GM18909 (cell line): ENCODE results near the gene KRTAP10-1.
"Not testable (repeated sequence)": the region's sequence is repeated elsewhere in the genome, so short reads cannot be mapped to it uniquely, and the experiment has no call there.

Source experiments
- ATAC-seq: cut with Tn5 transposase; IDR thresholded peaks from one replicate; pipeline ENCODE4 v1.9.1; 2021; ENCODE audit warnings: mild to moderate bottlenecking; ENCODE audit not compliant: unreplicated experiment, poor library complexity

The KRTAP10-1 gene, protein sequence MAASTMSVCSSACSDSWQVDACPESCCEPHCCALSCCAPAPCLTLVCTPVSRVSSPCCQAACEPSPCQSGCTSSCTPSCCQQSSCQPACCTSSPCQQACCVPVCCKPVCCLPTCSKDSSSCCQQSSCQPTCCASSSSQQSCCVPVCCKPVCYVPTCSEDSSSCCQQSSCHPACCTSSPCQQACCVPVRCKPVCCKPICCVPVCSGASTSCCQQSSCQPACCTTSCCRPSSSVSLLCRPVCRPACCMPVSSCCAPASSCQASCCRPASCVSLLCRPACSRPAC

DNA sequence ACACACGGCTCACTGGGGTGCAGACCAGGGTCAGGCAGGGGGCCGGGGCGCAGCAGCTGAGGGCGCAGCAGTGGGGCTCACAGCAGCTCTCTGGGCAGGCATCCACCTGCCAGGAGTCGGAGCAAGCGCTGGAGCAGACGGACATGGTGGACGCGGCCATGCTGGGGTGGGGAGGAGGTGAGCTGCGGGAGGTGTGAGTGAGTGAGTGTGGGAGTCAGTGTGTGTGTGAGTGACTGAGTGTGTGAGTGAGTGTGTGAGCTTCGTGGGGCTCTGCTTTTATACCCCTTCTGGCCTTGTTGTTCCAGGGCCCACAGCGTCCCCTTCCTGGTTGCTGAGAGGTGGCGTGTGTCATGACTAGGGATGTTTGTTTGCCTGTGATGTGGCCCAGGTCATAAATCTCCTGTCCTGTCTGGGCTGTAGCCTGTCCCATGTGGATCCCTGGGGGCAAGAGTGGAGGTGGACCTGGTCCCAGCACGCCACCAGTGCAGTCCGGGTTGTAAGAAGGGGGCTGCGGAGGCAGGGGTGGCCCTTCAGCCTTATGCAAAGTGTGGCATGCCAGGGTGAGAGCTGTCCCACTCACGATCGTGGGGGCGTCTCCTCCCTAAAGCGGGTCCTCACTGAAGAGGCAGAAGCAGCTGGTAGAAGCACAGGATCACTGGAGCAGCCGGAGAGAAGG lies at the start of gene KRTAP10-1:
Gene KRTAP10-1, minus strand, starts transcription at position 205 of the 676 bp plus-strand sequence. Its CDS starts 45 bp downstream, at position 160.
- no peak for ATAC-seq

DNA sequence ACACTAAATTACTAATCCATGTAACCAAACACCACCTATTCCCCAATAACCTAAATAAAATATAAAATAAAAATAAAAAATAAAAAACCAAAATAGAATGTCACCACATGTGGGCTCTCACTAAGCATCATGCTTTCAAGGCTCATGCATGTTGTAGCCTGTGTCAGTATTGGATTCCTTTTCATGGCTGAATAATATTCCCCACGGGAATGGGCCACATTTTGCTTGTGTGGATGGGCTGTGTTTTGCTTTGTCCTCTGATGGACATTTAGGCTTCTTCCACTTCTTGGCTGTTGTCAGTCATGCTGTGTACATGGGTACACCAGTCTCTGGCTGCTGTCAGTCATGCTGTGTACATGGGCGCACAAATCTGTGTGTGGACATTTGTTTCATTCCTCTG lies 49.1 kb upstream of the KRTAP10-1 start:
- ATAC-seq = no peak

DNA sequence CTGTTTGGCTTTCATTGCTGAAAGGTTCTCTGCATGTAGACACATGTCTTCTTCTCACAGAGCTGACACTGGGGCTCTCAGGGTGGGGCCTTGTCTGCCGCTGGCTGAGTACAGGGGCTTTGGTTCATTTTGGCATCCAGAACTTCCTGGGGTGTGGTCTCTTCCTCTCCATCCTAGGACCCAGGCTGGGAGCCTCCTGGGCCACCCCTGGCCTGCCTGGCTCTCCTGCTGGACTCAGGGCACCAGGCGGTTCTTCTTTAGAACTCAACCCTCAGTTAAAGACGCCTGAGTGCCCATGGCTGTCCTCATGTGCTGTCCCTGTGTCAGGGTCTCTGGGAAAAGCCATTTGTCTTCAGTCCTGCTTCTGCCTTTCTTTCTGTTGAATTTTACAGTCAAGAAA lies 45.9 kb upstream of the KRTAP10-1 start:
- ATAC-seq = no peak

DNA sequence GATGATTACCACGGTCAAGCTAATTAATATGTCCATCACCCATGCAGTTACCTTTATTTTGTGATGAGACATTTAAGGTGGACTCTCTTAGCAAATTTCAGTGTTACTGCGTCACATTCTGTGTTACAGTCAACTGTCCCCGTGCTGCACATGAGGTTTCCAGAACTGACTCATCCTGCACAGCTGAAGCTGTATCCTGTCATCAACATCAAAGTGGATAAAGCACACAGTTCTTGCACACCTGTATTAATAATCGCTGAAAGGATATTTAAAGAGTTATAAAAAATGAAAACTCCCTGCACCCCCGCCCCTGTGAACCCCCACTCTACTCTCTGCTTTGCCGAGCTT lies 43.8 kb upstream of the KRTAP10-1 start:
- ATAC-seq = no peak

DNA sequence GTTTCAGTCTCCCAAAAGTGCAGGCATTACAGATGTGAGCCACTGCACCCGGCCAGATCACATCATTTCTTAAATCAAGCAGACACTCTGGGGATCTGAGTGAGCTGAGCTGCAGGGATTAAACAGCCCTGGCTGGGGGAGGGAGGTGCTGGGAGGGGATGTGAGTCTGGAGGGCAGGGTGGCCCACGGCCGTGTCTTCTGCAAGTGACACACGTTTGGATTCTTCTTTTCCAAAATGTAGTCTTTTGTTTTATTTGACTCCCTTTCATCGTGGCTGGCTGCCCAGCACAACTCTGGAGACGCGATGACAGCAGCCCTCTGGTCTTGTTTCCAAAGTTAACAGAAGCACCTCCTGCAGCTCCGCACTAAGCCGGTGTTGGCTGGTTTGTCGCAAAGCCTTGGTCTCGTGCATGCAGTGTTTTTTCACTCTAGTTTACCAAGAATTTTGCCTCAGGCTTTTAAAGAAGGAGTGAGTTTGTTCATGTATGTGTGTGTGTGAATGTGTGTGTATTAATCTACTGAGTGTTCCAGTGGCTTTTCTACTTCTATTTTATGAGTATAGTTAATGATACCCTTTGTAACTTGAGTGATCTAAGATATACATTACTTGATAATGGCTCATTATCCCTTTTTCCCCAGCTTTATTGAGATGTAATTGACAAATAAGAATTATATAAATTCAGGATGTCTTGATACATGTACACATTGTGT lies 43.2 kb upstream of the KRTAP10-1 start:
- ATAC-seq = no peak

DNA sequence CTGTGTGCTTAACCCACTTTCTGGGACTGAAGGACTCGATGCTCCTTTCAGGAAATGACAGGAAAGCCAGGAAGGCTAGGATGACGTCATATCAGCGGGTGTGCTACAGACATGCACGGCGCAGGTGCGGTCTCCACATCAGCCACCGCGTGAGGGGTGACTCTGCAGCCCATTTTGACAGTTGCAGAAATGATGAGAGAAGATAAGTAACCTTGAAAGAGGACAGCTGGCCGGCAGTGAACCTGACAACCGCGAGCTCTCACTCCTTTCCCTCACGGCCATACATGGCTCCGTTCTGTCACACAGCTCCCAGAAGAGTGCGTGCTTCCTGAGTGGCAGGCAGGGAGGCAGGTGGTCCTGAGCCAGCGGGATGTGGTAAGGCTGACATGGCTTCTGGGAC lies 42.1 kb upstream of the KRTAP10-1 start:
- no peak for ATAC-seq

DNA sequence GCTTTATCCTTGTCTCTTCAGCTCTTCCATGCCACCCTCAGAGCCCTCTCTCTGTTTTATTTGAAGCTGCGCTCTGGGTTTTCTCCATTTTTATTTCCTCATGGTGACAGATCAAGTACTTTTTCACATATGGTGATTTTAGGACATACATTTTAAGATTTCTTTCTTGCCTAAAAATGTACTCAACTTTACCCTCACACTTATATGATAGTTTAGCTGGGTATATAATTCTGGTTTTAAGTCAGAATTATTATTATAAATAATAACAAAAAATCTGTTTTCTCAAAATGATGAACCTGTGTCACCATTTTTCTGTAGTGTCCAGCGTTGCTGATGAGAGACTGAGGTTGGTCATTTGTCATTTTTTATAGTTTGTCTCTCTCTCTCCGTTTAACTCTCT lies 41.2 kb upstream of the KRTAP10-1 start:
- no peak for ATAC-seq

DNA sequence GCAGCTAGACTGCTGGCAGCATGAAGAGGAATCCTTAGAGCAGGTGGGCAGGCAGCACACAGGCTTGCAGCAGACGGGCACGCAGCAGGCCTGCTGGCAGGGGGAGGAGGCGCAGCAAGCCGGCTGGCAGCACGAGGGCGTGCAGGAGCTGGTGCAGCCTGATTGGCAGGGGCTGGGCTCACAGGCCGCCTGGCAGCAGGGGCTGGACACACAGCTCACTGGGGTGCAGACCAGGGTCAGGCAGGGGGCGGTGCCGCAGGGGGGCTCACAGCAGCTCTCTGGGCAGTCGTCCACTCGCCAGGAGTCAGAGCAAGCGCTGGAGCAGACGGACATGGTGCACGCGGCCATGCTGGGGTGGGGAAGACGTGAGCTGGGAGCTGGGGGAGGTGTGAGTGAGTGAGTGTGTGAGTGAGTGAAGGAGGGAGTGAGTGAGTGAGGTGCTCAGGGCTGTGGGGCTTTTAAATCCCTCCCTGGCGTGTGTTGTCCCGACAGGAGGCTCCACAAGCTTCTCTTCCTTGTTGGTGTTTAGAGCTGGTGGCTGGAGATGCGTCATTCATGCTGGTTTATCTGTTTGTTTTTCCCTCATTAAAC lies 40.3 kb upstream of the KRTAP10-1 start, which contains the start of gene KRTAP10-5:
Gene KRTAP10-5, minus strand, starts transcription at position 374 of the 591 bp plus-strand sequence. Its CDS starts 26 bp downstream, at position 348.
- not testable (repeated sequence) for ATAC-seq

DNA sequence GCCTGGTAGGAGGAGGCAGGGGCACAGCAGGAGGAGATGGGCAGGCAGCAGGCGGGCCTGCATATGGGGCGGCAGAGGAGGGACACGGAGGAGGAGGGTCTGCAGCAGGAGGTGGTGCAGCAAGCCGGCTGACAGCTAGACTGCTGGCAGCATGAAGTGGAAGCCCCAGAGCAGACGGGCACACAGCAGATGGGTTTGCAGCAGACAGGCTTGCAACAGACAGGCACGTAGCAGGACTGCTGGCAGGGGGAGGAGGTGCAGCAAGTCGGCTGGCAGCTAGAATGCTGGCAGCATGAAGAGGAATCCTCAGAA lies 39.8 kb upstream of the KRTAP10-1 start:
- ATAC-seq = no peak

DNA sequence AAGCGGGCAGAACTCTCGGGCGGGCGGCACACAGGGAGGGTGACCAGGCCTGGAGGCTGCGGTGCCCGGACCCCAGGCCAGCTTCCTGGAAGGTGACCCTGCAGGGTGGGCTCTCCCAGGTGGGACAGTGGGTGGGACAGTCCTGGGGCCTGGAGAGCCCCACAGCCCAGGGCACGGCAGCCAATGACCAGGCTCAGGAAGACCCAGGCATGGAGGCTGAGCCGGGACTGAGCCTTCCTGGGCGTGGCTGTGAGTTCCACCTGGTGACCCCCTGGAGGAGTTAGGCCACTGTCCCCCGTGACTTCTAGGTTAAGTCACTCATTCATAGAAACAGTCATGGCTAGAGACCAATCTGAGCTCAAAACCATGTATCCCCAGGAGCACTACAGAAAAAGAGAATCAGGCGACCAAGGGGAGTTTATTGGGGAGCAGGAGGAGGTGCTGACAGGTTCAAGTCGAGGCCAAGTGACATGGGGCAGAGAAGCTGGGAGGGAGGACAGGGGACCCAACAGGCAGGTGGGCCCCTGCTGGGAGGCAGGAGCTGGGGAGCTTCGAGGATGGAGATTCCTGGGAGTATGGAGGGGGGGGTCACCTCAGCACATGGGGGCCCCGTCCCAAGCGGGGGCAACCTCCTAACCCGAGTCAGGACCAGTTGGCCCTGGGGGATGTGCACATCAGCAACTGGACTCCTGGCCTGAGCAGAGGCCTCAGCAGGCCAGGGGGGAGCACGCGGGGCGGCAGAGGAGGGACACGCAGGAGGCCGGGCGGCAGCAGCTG lies 39.2 kb upstream of the KRTAP10-1 start:
- ATAC-seq = no peak

DNA sequence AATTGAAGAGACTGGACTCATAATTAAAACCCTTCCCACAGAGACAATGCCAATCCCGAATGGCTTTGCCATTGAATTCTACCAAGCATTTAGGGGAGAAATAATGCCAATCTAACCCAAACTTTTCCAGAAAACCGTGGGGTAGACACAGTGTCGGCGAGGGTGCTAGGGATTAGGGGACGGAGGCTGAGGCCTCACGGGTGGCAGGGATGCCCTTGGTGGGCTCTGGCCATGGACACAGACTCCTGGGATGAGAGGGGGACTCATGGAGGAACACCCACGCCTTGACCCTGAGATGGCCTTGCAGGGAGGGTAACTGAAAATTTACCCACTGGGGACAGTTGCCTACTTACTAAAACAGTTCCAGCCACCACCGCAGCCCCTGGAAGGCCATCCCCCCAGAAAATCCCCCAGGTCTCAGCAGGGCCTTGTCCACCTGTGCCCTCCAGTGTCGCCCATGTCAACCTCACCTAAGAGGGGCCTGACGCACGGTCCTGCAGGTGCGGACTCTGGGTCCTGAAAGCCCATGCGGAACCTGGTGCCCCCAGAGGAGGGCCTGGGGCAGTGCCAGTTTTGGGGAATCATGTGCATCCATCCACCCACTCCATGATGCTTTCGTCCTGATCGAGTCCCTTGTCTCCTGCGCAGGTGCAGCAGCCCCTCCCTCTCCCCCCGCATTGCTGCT lies 38.5 kb upstream of the KRTAP10-1 start:
- no peak for ATAC-seq

DNA sequence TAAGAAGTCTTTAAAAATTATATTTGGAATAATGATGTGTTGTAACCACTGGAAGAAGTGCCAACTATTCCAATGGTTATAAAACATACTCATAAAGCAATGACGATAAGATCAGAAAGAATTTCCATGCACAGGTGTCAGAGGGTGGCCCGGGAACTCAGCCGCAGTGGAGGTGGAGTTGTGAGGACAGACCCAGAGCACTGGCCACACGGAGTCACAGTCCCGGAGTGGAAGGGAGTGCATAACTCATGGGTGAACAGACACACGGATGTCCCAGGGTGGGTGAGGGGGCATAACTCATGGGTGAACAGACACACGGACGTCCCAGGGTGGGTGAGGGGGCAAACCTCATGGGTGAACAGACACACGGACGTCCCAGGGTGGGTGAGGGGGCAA lies 36.0 kb upstream of the KRTAP10-1 start:
- no peak for ATAC-seq

DNA sequence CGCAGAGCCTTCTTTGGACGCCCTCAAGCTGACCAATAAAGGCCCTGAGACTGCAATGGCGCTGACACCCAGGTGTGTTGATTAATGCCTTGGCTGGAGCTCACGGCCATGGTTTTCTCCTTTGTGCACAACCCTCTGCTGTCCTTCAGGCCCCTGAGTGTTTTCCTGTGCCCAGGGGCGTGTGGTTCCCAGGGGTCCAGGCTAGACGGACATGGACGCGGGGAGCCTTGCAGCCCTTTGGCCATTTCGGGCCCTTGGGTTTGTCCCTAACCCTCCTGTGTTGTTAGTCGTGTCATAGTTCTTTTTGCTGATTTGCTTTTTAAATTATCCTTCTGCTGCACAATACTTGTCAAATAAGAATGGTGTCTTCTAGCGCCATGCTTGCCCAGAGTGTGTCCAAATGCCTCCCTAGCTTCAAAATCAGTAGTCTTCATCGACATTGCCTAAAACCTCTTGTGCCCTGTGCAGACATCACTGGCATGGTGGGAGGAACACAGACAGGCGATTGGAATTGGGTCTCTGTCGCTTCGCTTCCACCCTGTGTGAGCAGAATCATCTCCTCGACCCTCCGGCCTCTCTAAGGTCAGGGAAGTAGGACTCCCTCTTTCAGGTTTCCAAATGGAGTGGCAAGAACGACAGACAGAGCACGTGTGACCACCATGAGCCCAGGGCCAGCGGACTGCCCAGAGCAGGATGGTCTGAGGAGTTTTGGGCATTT lies 35.5 kb upstream of the KRTAP10-1 start:
- ATAC-seq = no peak

DNA sequence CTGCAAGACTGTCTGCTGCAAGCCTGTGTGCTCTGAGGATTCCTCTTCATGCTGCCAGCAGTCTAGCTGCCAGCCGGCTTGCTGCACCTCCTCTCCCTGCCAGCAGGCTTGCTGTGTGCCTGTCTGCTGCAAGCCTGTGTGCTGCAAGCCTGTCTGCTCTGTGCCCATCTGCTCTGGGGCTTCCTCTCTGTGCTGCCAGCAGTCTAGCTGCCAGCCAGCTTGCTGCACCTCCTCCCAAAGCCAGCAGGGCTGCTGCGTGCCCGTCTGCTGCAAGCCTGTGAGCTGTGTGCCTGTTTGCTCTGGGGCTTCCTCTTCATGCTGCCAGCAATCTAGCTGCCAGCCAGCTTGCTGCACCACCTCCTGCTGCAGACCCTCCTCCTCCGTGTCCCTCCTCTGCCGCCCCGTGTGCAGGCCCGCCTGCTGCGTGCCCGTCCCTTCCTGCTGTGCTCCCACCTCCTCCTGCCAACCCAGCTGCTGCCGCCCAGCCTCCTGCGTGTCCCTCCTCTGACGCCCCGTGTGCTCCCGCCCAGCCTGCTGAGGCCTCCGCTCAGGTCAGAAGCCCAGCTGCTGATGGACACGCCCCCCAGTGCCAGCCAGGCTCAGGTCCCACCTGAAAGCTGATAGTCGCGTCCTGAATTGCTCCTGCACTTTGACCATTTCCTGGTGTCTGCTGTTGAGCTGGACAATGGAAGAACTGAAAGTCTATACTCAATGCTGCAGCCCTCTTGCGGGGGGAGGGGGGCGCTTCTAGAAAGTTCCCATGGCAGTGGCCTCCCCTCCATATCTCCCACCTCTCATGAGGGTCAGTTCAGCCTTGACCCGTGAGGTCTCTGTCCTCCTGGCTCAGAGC lies 34.7 kb upstream of the KRTAP10-1 start:
- ATAC-seq = no peak

DNA sequence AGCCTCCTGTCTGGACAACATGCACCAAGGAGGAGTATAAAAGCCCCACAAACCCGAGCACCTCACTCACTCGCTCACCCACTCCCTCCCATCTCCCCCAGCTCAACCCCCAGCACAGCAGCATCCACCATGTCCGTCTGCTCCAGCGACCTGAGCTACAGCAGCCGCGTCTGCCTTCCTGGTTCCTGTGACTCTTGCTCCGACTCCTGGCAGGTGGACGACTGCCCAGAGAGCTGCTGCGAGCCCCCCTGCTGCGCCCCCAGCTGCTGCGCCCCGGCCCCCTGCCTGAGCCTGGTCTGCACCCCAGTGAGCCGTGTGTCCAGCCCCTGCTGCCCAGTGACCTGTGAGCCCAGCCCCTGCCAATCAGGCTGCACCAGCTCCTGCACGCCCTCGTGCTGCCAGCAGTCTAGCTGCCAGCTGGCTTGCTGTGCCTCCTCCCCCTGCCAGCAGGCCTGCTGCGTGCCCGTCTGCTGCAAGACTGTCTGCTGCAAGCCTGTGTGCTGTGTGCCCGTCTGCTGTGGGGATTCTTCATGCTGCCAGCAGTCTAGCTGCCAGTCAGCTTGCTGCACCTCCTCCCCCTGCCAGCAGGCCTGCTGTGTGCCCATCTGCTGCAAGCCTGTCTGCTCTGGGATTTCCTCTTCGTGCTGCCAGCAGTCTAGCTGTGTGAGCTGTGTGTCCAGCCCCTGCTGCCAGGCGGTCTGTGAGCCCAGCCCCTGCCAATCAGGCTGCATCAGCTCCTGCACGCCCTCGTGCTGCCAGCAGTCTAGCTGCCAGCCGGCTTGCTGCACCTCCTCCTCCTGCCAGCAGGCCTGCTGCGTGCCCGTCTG lies 33.8 kb upstream of the KRTAP10-1 start, which contains the start of gene KRTAP10-4:
Gene KRTAP10-4, plus strand, starts transcription at position 100 of the 827 bp plus-strand sequence. Its CDS starts 30 bp downstream, at position 130.
- ATAC-seq = not testable (repeated sequence)

DNA sequence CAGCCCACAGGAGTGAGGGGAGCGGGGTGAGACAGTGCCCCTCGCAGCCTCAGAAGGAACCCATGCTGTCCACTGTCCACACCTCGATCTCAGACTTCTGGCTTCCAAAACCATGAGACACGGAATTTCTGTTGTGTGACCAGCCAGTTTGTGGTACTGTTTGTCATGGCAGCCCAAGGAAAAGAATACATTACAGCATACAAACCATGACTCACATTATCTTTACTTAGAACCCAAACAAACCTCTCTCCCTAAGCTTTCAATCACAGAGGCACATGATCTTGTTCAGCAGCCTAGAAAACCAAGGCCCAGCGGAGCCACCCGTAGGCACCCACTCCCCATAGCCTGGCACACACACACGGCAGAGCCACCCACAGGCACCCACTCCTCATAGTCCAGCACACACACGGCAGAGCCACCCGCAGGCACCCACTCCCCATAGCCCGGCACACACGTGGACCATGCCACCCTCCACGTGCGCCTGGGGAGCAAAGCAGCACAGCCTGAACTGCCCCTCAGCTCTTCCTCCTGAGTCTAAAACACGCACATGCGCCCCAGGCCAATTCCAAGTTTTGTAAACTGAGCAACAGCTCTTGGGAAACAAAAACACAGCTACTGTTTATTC lies 33.1 kb upstream of the KRTAP10-1 start:
- no peak for ATAC-seq
